DMS 273 (cell line): ENCODE data around the gene PRKAG2.
"Not testable (repeated sequence)": the region's sequence is repeated elsewhere in the genome, so short reads cannot be mapped to it uniquely, and the experiment has no call there.

ENCODE experiments used
- DNase-seq: peaks from one replicate; lab custom pipeline; 2025; ENCODE audit not compliant: unreplicated experiment; lab: John Stamatoyannopoulos, UW

Gene PRKAG2

GRCh38 chr7:151876899-151877777, at the start of gene PRKAG2:
Gene PRKAG2, minus strand, starts transcription at chr7:151877115. Its CDS starts 495 bp downstream, at chr7:151876620.
- peak; percentile 92 for DNase-seq

GRCh38 chr7:151926336-151926712, 49.4 kb upstream of the PRKAG2 start:
- no peak for DNase-seq

GRCh38 chr7:151925446-151926335, 48.8 kb upstream of the PRKAG2 start:
- peak; percentile 68 for DNase-seq

- DNase-seq: no peak
These were observed 47.6 kb upstream of the PRKAG2 start for GRCh38 chr7:151924508-151924907.

- no peak for DNase-seq
These were observed 47.1 kb upstream of the PRKAG2 start for GRCh38 chr7:151924001-151924400.

GRCh38 chr7:151923097-151923876, 46.4 kb upstream of the PRKAG2 start:
- no peak for DNase-seq

GRCh38 chr7:151921451-151921850, 44.5 kb upstream of the PRKAG2 start:
- no peak for DNase-seq

- DNase-seq: no peak
These were observed 43.6 kb upstream of the PRKAG2 start for GRCh38 chr7:151920488-151920887.

GRCh38 chr7:151919595-151919994, 42.7 kb upstream of the PRKAG2 start:
- DNase-seq: no peak

- DNase-seq: no peak
These were observed 41.6 kb upstream of the PRKAG2 start for GRCh38 chr7:151918510-151918843.

- DNase-seq: no peak
These were observed 41.0 kb upstream of the PRKAG2 start for GRCh38 chr7:151917791-151918509.

GRCh38 chr7:151914051-151914450, 37.1 kb upstream of the PRKAG2 start:
- DNase-seq: no peak

- not testable (repeated sequence) for DNase-seq
These were observed 33.7 kb upstream of the PRKAG2 start for GRCh38 chr7:151910655-151911054.

GRCh38 chr7:151907115-151907514, 30.2 kb upstream of the PRKAG2 start:
- not testable (repeated sequence) for DNase-seq

- DNase-seq: no peak
These were observed 28.9 kb upstream of the PRKAG2 start for GRCh38 chr7:151905766-151906165.

GRCh38 chr7:151905353-151905752, 28.4 kb upstream of the PRKAG2 start:
- no peak for DNase-seq

- DNase-seq: no peak
These were observed 27.4 kb upstream of the PRKAG2 start for GRCh38 chr7:151904270-151904669.

- no peak for DNase-seq
These were observed 26.5 kb upstream of the PRKAG2 start for GRCh38 chr7:151903249-151904032.

- DNase-seq: no peak
These were observed 25.4 kb upstream of the PRKAG2 start for GRCh38 chr7:151902311-151902710.

GRCh38 chr7:151901828-151902227, 24.9 kb upstream of the PRKAG2 start:
- no peak for DNase-seq
